Activated naive CD4-positive, alpha-beta T cell treated with anti-CD3 and anti-CD28 coated beads, Interleukin-2, amount 50 U/mL, for 72 hours (primary cell): ENCODE data around the gene OGA. TPM values are rescaled to one million over a fixed set of nuclear protein-coding genes. Genes with fewer than 3 reads are reported as not detected.

Source experiments
- ATAC-seq, 2 donors: fragments of 150-1000 bp; cut with Tn5 transposase; 2 replicates each; pipeline ENCODE4 v1.10.0; 2021; ENCODE audit warnings: mild to moderate bottlenecking in 2 of 2, moderate library complexity in 2 of 2
- DNase-seq, 2 donors: peaks; one replicate each; pipeline ENCODE4 v3.0.0; 2021 to 2022; ENCODE audit warnings: low spot score in 2 of 2
- H3K27ac Mint-ChIP-seq, 2 donors: one replicate each; pipeline ENCODE4 v1.8.0; 2022; ENCODE audit warnings: mild to moderate bottlenecking in 2 of 2, mixed read lengths in 2 of 2
- H3K36me3 Mint-ChIP-seq, 2 donors: one replicate each; pipeline ENCODE4 v1.8.0; 2022; ENCODE audit warnings: mixed read lengths in 2 of 2
- H3K9me3 Mint-ChIP-seq, 2 donors: one replicate each; pipeline ENCODE4 v1.8.0; 2022; ENCODE audit warnings: mixed read lengths in 2 of 2
- total RNA-seq, 2 donors: library from RNA; stranded (reverse); gene quantifications; one replicate each; pipeline ENCODE4 v1.2.3, GENCODE V29; 2022

OGA gene
- total RNA-seq, 2 donors from 2014 or later: 136 to 238 TPM

- no peaks in the 10 kb centered on the region for H3K36me3 Mint-ChIP-seq
- peak overlapping the region; percentile 75 to 76 for H3K27ac Mint-ChIP-seq
- DNase-seq: no peak
- ATAC-seq: peak in 1 of 2 donors; percentile 11
- H3K9me3 Mint-ChIP-seq: no peaks in the 10 kb centered on the region
Observed at GRCh38 chr10:101840102-101840684, 21.9 kb upstream of the OGA start.

GRCh38 chr10:101839416-101840063 lies 21.3 kb upstream of the OGA start:
- H3K27ac Mint-ChIP-seq: no peak overlapping the region

GRCh38 chr10:101839002-101839401 lies 20.8 kb upstream of the OGA start:
- H3K27ac Mint-ChIP-seq: no peak overlapping the region
- no peaks in the 10 kb centered on the region for H3K9me3 Mint-ChIP-seq
- DNase-seq: no peak
- ATAC-seq: no peak
- no peaks in the 10 kb centered on the region for H3K36me3 Mint-ChIP-seq

More at GRCh38 chr10:101839416-101840063, 21.3 kb upstream of the OGA start:
- Mint-ChIP-seq H3K9me3 (no peaks in the 10 kb centered on the region), H3K36me3 (no peaks in the 10 kb centered on the region)
- ATAC-seq (peak; percentile 19 to 43), DNase-seq (peak; percentile 56 to 75)

GRCh38 chr10:101838416-101838970 lies 20.2 kb upstream of the OGA start:
- Mint-ChIP-seq H3K27ac (no peak overlapping the region), H3K36me3 (no peaks in the 10 kb centered on the region), H3K9me3 (no peaks in the 10 kb centered on the region)
- DNase-seq (no peak), ATAC-seq (no peak)

- Mint-ChIP-seq H3K36me3 (no peaks in the 10 kb centered on the region), H3K9me3 (no peaks in the 10 kb centered on the region), H3K27ac (no peak overlapping the region)
- peak in 1 of 2 donors; percentile 7 for DNase-seq
- ATAC-seq: no peak
Observed at GRCh38 chr10:101837748-101838147, 19.5 kb upstream of the OGA start.

- Mint-ChIP-seq H3K9me3 (no peaks in the 10 kb centered on the region), H3K36me3 (no peaks in the 10 kb centered on the region), H3K27ac (no peak overlapping the region)
- ATAC-seq: no peak
- no peak for DNase-seq
Observed at GRCh38 chr10:101835362-101835761, 17.1 kb upstream of the OGA start.

- no peaks in the 10 kb centered on the region for H3K9me3 Mint-ChIP-seq
- peak overlapping the region in 1 of 2 donors; percentile 90 for H3K27ac Mint-ChIP-seq
- no peak for ATAC-seq
- no peaks in the 10 kb centered on the region for H3K36me3 Mint-ChIP-seq
- DNase-seq: no peak
Observed at GRCh38 chr10:101834341-101834740, 16.1 kb upstream of the OGA start.

GRCh38 chr10:101833466-101833865 lies 15.2 kb upstream of the OGA start:
- no peak for DNase-seq
- Mint-ChIP-seq H3K36me3 (no peaks in the 10 kb centered on the region), H3K27ac (peak overlapping the region in 1 of 2 donors; percentile 90), H3K9me3 (no peaks in the 10 kb centered on the region)
- ATAC-seq: no peak

GRCh38 chr10:101832325-101832771 lies 14.1 kb upstream of the OGA start:
- no peaks in the 10 kb centered on the region for H3K36me3 Mint-ChIP-seq
- H3K27ac Mint-ChIP-seq: peak overlapping the region in 1 of 2 donors; percentile 90
- H3K9me3 Mint-ChIP-seq: no peaks in the 10 kb centered on the region
- no peak for DNase-seq
- no peak for ATAC-seq

GRCh38 chr10:101831169-101831811 lies 13.0 kb upstream of the OGA start:
- Mint-ChIP-seq H3K9me3 (no peaks in the 10 kb centered on the region), H3K36me3 (no peaks in the 10 kb centered on the region), H3K27ac (peak overlapping the region; percentile 90 to 97)
- ATAC-seq (no peak), DNase-seq (no peak)

GRCh38 chr10:101830322-101831168 lies 12.3 kb upstream of the OGA start:
- H3K27ac Mint-ChIP-seq: peak overlapping the region; percentile 90 to 97
- no peaks in the 10 kb centered on the region for H3K9me3 Mint-ChIP-seq
- DNase-seq (peak; percentile 84 to 87), ATAC-seq (peak; percentile 77 to 78)
- no peaks in the 10 kb centered on the region for H3K36me3 Mint-ChIP-seq

- ATAC-seq: peak in 1 of 2 donors; percentile 34
- no peaks in the 10 kb centered on the region for H3K36me3 Mint-ChIP-seq
Observed at GRCh38 chr10:101829561-101830315, 11.5 kb upstream of the OGA start.

GRCh38 chr10:101828766-101829551 lies 10.7 kb upstream of the OGA start:
- Mint-ChIP-seq H3K27ac (no peak overlapping the region), H3K9me3 (no peaks in the 10 kb centered on the region), H3K36me3 (no peaks in the 10 kb centered on the region)
- DNase-seq (no peak), ATAC-seq (no peak)

More at GRCh38 chr10:101829561-101830315, 11.5 kb upstream of the OGA start:
- Mint-ChIP-seq H3K27ac (peak overlapping the region; percentile 90 to 97), H3K9me3 (no peaks in the 10 kb centered on the region)
- DNase-seq: peak in 1 of 2 donors; percentile 65

- H3K27ac Mint-ChIP-seq: peak overlapping the region in 1 of 2 donors; percentile 29
- ATAC-seq (no peak), DNase-seq (peak in 1 of 2 donors; percentile 38)
- no peaks in the 10 kb centered on the region for H3K9me3 Mint-ChIP-seq
- H3K36me3 Mint-ChIP-seq: no peaks in the 10 kb centered on the region
Observed at GRCh38 chr10:101827919-101828600, 9.8 kb upstream of the OGA start.
